Adrenal gland (tissue), 5 donors: ENCODE measurements around the gene SZT2.

Source experiments
- CTCF ChIP-seq, 6 experiments: fragments of 450-650 bp in 4 of 6; fragments of 200-600 bp in 2 of 6; sonication (generic) in 1 of 6; IDR thresholded peaks; 1 replicate in 5 of 6; 2 replicates in 1 of 6; pipeline versions ENCODE4 v1.5.1 to v1.8.0; 2016 to 2021; ENCODE audit warnings: antibody characterized with exemption in 6 of 6, mild to moderate bottlenecking in 2 of 6, moderate library complexity in 1 of 6
- POLR2A ChIP-seq, 2 donors: fragments of 450-650 bp; IDR thresholded peaks; one replicate each; pipeline ENCODE4 v1.6.1; 2017; ENCODE audit warnings: antibody characterized with exemption in 2 of 2, mild to moderate bottlenecking in 2 of 2, moderate library complexity in 1 of 2
- donor health status: DM: no; HTN: no; CAD: no.

- TF ChIP-seq CTCF (IDR thresholded peaks at IDR 0.05) = peak in 1 of 6 experiments; percentile 11
- no peak for TF ChIP-seq POLR2A (IDR thresholded peaks at IDR 0.05)
These were observed 6.2 kb upstream of the SZT2 start for GRCh38 chr1:43383449-43383848.
